Heart left ventricle (tissue), 16 donors: ENCODE measurements around the gene CTRB1. TPM values are rescaled to one million over a fixed set of nuclear protein-coding genes. Genes with fewer than 3 reads are reported as not detected.
"Not testable (repeated sequence)": the region's sequence is repeated elsewhere in the genome, so short reads cannot be mapped to it uniquely, and the experiment has no call there.

Experiments
- ATAC-seq, 4 donors: fragments of 200-7000 bp; cut with Tn5 transposase; one replicate each; pipeline ENCODE4 v1.9.1; 2020 to 2022; ENCODE audit warnings: moderate library complexity in 4 of 4, mild to moderate bottlenecking in 3 of 4, moderate number of reproducible peaks in 1 of 4
- DNase-seq, 5 donors: peaks; one replicate each; pipeline ENCODE4 v3.0.0-alpha.2; 2020
- H3K27ac ChIP-seq, 12 donors: fragments of 200-600 bp; sonication (generic) in 4 of 12; one replicate each; pipeline versions ENCODE4 v1.5.0 to v1.8.0; 2016 to 2022; ENCODE audit warnings: mild to moderate bottlenecking in 2 of 12
- H3K27me3 ChIP-seq, 9 donors: fragments of 200-600 bp; sonication (generic) in 2 of 9; one replicate each; pipeline versions ENCODE4 v1.5.1 to v1.8.0; 2016 to 2022; ENCODE audit warnings: mild to moderate bottlenecking in 3 of 9
- H3K36me3 ChIP-seq, 9 donors: fragments of 200-600 bp; sonication (generic) in 2 of 9; one replicate each; pipeline versions ENCODE4 v1.5.0 to v1.8.0; 2018 to 2022; ENCODE audit warnings: mild to moderate bottlenecking in 2 of 9
- H3K4me1 ChIP-seq, 12 donors: fragments of 200-600 bp; sonication (generic) in 4 of 12; one replicate each; pipeline versions ENCODE4 v1.5.0 to v1.8.0; 2016 to 2022; ENCODE audit warnings: mild to moderate bottlenecking in 3 of 12
- H3K4me3 ChIP-seq, 12 donors: fragments of 200-600 bp; sonication (generic) in 4 of 12; one replicate each; pipeline versions ENCODE4 v1.5.0 to v1.8.0; 2017 to 2022; ENCODE audit warnings: mild to moderate bottlenecking in 9 of 12, moderate library complexity in 4 of 12
- H3K9me3 ChIP-seq, 12 donors: fragments of 200-600 bp; sonication (generic) in 4 of 12; one replicate each; pipeline versions ENCODE4 v1.5.0 to v1.8.0; 2016 to 2022; ENCODE audit warnings: mild to moderate bottlenecking in 1 of 12
- POLR2A ChIP-seq, 2 donors: fragments of 450-650 bp; IDR thresholded peaks; one replicate each; pipeline ENCODE4 v1.6.1; 2017; ENCODE audit warnings: antibody characterized with exemption in 2 of 2, mild to moderate bottlenecking in 2 of 2, moderate library complexity in 2 of 2
- WGBS, 4 donors: extraction: QIAGEN DNeasy Blood & Tissue Kit in 2 of 4; methylation state at CpG; one replicate each; pipeline versions ENCODE4 v1.1.5 to v1.1.7; 2013 to 2018; 5-methylcytosine and 5-hydroxymethylcytosine counted together
- intact Hi-C, 10 donors: fragments of 100-400 bp; cut with DNase I; formaldehyde crosslinking; loops; one replicate each; pipeline versions ENCODE4 v1.11.1 to v1.14.2; 2022
- polyA plus RNA-seq, 2 donors: library from polyadenylated mRNA; stranded (reverse); fragments of 200-250 nt; gene quantifications; one replicate each; pipeline ENCODE4 v1.2.3, GENCODE V29; 2013
- total RNA-seq, 9 donors: library from RNA; depleted of rRNA in 2 of 9; stranded (reverse); fragments of >200 nt in 2 of 9; fragmentation: NEBNext Ultra II Directional in 3 of 9; extraction: Animal tissue kit (Norgen Biotek cat#: 25700) in 3 of 9; gene quantifications; one replicate each; pipeline versions ENCODE4 v1.1.0 to v1.2.4, GENCODE V29; 2016 to 2023
- TF ChIP-seq, protein P1 (sequence below), 12 donors: fragments of 200-600 bp; sonication (generic) in 4 of 12; IDR thresholded peaks; one replicate each; pipeline versions ENCODE4 v1.5.0 to v1.8.0; 2018 to 2022; ENCODE audit warnings: antibody characterized with exemption in 12 of 12, mild to moderate bottlenecking in 5 of 12
- donor health status: ischemic (EF 13 %, LVEDD 7.1; RV severe dilation, severe dysfunction).
- donor health status: healthy with polysubstance abuse.
- donor health status: DM: no; HTN: yes; CAD: no.
- donor health status: DM: no; HTN: no; CAD: no.
- donor health status: ischemic (EF 25% LVEDD 6.9; RV normal size, moderate dysfunction).
- donor health status: ischemic (EF 25% LVEDD 5.7; RV mildly dilated, moderate dysfunction).
- donor health status: healthy.
- donor health status: DM: yes; HTN: yes; CAD: no.
- donor health status: ischemic (EF 35%, LVEDD 5.7; RV mildly dilated, moderate dysfunction).
- donor health status: nonischemic (EF 11% LVEDD 7.7; RV severe dilation, severe dysfunction).
- donor health status: DM: yes; HTN: yes; CAD: no.
- donor health status: PGD.
- donor health status: ischemic (EF 29% LVEDD 5.4; RV normal size, mild dysfunction).
- donor health status: nonischemic (EF 23%, LVEDD 6.1; RV moderate dilation, normal function).

Gene CTRB1
- total and polyA plus RNA-seq, 11 donors: 0.64 to 3.7 (median 2.5) TPM; not detected in 5

DNA sequence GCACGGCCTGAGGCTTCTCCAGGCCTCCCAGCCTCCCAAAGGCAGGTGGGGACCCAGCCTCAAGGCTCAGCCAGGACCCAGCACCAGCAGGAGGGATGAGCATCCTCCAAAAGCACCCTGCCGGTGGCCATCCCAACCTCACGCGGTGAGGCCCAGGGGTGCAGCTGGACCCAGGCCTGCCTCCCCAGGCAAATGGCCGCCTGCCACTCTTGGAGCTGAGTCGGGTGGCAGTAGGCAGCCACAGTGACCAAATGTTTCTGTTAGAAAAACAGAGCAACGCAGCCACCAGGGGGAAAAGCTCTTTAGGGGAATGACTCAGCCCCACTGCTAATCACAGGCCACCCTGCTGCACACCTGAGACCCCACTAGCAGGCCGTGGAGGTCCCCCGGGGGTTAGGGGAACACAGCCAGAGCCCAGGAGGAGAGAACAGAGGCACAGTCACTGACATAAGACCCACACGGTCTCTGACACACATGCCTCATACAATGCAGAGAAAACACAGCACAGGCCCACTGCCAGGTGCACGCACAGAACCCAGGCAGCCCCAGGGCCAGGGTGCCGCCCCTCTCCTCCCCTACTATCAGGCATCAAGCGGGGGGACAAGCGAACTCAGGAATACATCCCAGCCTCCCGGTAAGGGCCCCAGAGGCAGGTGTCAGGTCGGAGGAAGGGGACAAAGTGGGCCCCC, 20.2 kb downstream of the CTRB1 start:
- Histone ChIP-seq H3K27ac (peak overlapping the region; percentile 59 to 90 (median 80)), H3K27me3 (peaks cover 0 to 13% (median 0%) of the 10 kb centered on the region in 9 donors), H3K4me1 (peaks cover 3 to 82% (median 57%) of the 10 kb centered on the region in 12 donors), H3K36me3 (peaks cover 0 to 56% (median 38%) of the 10 kb centered on the region in 9 donors), H3K4me3 (peak overlapping the region in 2 of 12 donors; percentile 1 to 25), H3K9me3 (no peaks in the 10 kb centered on the region)
- ATAC-seq (peak in 3 of 4 donors; percentile 3 to 18 (median 15)), DNase-seq (peak in 1 of 5 donors; percentile 51)
- 29 to 44% (median 40%) methylated on average over 10 to 16 of the region's 16 CpGs for WGBS, 4 donors
- TF ChIP-seq POLR2A (IDR thresholded peaks at IDR 0.05): no peak
- TF ChIP-seq, protein P1, sequence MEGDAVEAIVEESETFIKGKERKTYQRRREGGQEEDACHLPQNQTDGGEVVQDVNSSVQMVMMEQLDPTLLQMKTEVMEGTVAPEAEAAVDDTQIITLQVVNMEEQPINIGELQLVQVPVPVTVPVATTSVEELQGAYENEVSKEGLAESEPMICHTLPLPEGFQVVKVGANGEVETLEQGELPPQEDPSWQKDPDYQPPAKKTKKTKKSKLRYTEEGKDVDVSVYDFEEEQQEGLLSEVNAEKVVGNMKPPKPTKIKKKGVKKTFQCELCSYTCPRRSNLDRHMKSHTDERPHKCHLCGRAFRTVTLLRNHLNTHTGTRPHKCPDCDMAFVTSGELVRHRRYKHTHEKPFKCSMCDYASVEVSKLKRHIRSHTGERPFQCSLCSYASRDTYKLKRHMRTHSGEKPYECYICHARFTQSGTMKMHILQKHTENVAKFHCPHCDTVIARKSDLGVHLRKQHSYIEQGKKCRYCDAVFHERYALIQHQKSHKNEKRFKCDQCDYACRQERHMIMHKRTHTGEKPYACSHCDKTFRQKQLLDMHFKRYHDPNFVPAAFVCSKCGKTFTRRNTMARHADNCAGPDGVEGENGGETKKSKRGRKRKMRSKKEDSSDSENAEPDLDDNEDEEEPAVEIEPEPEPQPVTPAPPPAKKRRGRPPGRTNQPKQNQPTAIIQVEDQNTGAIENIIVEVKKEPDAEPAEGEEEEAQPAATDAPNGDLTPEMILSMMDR (IDR thresholded peaks at IDR 0.05): peak in 2 of 12 donors; percentile 3 to 8
- intact Hi-C loops: no loop called here

DNA sequence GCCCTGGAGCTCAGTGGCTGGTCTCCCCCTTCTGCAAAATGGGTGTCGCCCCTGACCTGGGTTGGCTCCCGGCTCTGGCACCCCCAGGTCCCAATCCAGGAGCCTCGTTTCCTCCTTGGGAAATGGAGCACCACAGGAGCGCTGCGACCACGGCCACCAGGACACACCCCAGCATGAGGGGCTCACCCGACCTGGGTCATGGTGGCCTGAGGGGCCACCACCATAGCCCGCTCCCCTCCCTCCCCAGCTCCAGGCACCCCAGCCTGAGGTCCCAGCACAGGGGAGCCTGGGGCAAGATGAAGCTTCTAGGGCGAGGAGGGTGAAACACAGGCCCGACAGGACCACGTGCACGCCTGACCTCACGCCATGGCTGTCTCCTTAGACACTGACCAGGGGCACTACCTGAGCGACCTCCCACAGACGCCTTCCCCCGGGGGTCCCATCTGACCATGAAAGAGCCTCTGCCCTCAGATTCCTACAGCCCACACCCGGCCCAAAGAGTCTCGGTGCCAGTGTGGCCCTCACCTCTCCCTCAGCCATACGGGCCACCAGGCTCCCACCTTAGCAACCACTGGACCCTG, 20.8 kb downstream of the CTRB1 start:
- 58 to 74% (median 72%) methylated on average over 5 to 19 of the region's 19 CpGs for WGBS, 4 donors
- H3K4me1 ChIP-seq: peaks cover 3 to 82% (median 57%) of the 10 kb centered on the region in 12 donors

DNA sequence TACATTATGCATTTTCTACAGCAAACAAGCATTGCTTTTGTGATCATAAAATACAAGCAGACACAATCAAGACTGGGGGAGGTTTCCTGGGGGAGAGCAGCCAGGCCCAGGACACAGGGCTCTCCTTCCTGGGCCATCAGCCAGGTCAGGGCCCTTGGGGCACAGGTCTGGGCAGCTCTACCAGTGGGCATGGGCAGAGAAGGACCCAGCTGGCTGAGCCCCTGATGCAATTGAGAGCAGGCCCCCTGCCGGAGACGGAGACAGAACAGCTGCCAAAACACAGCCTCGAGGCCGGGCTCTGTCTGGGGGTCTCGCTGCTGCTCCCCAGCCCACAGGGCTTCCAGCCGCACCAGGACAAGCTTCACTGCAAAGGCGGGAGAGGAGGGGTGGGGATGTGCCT, 21.8 kb downstream of the CTRB1 start:
- ATAC-seq, H3K9me3 ChIP-seq, intact Hi-C loops, H3K27me3 ChIP-seq, H3K4me3 ChIP-seq: not testable (repeated sequence)
- peaks cover 12 to 89% (median 65%) of the 10 kb centered on the region in 12 donors for H3K4me1 ChIP-seq
- DNase-seq: peak in 3 of 5 donors; percentile 20 to 66 (median 46)
- H3K27ac ChIP-seq: peak overlapping the region in 7 of 12 donors; percentile 22 to 90 (median 85)
- 49 to 62% (median 58%) methylated on average over 3 to 7 of the region's 7 CpGs for WGBS, 4 donors
- H3K36me3 ChIP-seq: peaks cover 0 to 42% (median 22%) of the 10 kb centered on the region in 9 donors

More for the DNA sequence above, 20.8 kb downstream of the CTRB1 start:
- H3K36me3 ChIP-seq: peaks cover 0 to 52% (median 32%) of the 10 kb centered on the region in 9 donors
- peak overlapping the region; percentile 59 to 90 (median 80) for H3K27ac ChIP-seq
- intact Hi-C loops: no loop called here
- no peaks in the 10 kb centered on the region for H3K9me3 ChIP-seq
- TF ChIP-seq, protein P1 (IDR thresholded peaks at IDR 0.05): no peak
- DNase-seq (peak in 3 of 5 donors; percentile 17 to 56 (median 30)), ATAC-seq (no peak)
- peaks cover 0 to 8% (median 0%) of the 10 kb centered on the region in 9 donors for H3K27me3 ChIP-seq
- H3K4me3 ChIP-seq: no peak overlapping the region

DNA sequence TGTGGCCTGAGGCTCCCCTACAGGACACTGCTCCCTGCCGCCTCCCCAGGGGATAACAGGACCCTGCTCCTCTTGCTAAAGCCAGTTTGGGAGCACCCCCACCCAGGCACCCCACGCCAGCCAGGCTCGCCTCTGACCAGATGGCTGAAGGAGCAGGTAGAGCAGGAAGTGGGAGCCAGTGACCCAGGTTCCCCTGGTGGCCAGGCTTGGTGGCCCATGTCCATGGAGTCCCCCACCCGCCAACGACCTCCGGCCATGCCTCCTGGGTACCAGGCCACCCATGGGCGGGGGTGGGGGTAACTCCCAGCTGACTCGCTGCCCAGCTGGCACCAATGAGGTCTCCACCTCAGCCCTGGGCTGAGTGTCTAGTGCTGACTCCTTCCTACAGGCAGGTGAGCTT, 22.6 kb downstream of the CTRB1 start:
- intact Hi-C loops: no loop called here
- Histone ChIP-seq H3K27ac (peak overlapping the region in 3 of 12 donors; percentile 9 to 95 (median 28)), H3K27me3 (peaks cover 0 to 7% (median 0%) of the 10 kb centered on the region in 9 donors), H3K9me3 (no peaks in the 10 kb centered on the region), H3K36me3 (peaks cover 0 to 37% (median 21%) of the 10 kb centered on the region in 9 donors), H3K4me3 (no peak overlapping the region), H3K4me1 (peaks cover 14 to 97% (median 73%) of the 10 kb centered on the region in 12 donors)
- peak in 2 of 5 donors; percentile 24 to 54 for DNase-seq
- TF ChIP-seq POLR2A (IDR thresholded peaks at IDR 0.05): no peak
- TF ChIP-seq, protein P1 (IDR thresholded peaks at IDR 0.05): no peak
- ATAC-seq: no peak
- WGBS, 4 donors: 75 to 83% (median 80%) methylated on average over 2 to 8 of the region's 8 CpGs
